Activated T-cell treated with anti-CD3 and anti-CD28 coated beads, Interleukin-2, amount 50 U/mL, for 24 hours (primary cell): Measurements from ENCODE around the gene CELF6.

ENCODE experiments used
- DNase-seq: peaks from one replicate; pipeline ENCODE4 v3.0.0-alpha.2; 2020
- H3K27ac Mint-ChIP-seq: 2 replicates; pipeline ENCODE4 v1.8.0; 2020; ENCODE audit warnings: mild to moderate bottlenecking, mixed read lengths
- H3K27me3 Mint-ChIP-seq: 2 replicates; pipeline ENCODE4 v1.8.0; 2020; ENCODE audit warnings: mixed read lengths
- H3K36me3 Mint-ChIP-seq: 2 replicates; pipeline ENCODE4 v1.8.0; 2020; ENCODE audit warnings: low read depth, mixed read lengths
- H3K4me1 Mint-ChIP-seq: 2 replicates; pipeline ENCODE4 v1.8.0; 2020; ENCODE audit warnings: low read depth, mixed read lengths
- H3K4me3 Mint-ChIP-seq: 2 replicates; pipeline ENCODE4 v1.8.0; 2020; ENCODE audit warnings: mild to moderate bottlenecking, moderate library complexity, mixed read lengths
- H3K9me3 Mint-ChIP-seq: 2 replicates; pipeline ENCODE4 v1.8.0; 2020; ENCODE audit warnings: mixed read lengths

CELF6 gene

GRCh38 chr15:72339777-72340177 is 19.8 kb upstream of the CELF6 start:
- no peak overlapping the region for H3K4me3 Mint-ChIP-seq
- peaks cover 53% of the 10 kb centered on the region for H3K36me3 Mint-ChIP-seq
- H3K27me3 Mint-ChIP-seq: no peaks in the 10 kb centered on the region
- no peaks in the 10 kb centered on the region for H3K4me1 Mint-ChIP-seq
- H3K9me3 Mint-ChIP-seq: no peaks in the 10 kb centered on the region
- DNase-seq: no peak
- H3K27ac Mint-ChIP-seq: no peak overlapping the region

- H3K27me3 Mint-ChIP-seq: no peaks in the 10 kb centered on the region
- no peaks in the 10 kb centered on the region for H3K9me3 Mint-ChIP-seq
- H3K4me3 Mint-ChIP-seq: no peak overlapping the region
- no peaks in the 10 kb centered on the region for H3K4me1 Mint-ChIP-seq
- peaks cover 50% of the 10 kb centered on the region for H3K36me3 Mint-ChIP-seq
- DNase-seq: no peak
- H3K27ac Mint-ChIP-seq: no peak overlapping the region
These were observed 18.8 kb upstream of the CELF6 start for GRCh38 chr15:72338617-72339321.

GRCh38 chr15:72338148-72338547 is 18.2 kb upstream of the CELF6 start:
- DNase-seq: no peak
- no peaks in the 10 kb centered on the region for H3K4me1 Mint-ChIP-seq
- H3K36me3 Mint-ChIP-seq: peaks cover 45% of the 10 kb centered on the region
- H3K4me3 Mint-ChIP-seq: no peak overlapping the region
- H3K9me3 Mint-ChIP-seq: no peaks in the 10 kb centered on the region
- no peaks in the 10 kb centered on the region for H3K27me3 Mint-ChIP-seq
- no peak overlapping the region for H3K27ac Mint-ChIP-seq

GRCh38 chr15:72334842-72335241 is 14.9 kb upstream of the CELF6 start:
- H3K4me1 Mint-ChIP-seq: no peaks in the 10 kb centered on the region
- peaks cover 32% of the 10 kb centered on the region for H3K36me3 Mint-ChIP-seq
- no peaks in the 10 kb centered on the region for H3K9me3 Mint-ChIP-seq
- no peak for DNase-seq
- H3K27ac Mint-ChIP-seq: no peak overlapping the region
- H3K4me3 Mint-ChIP-seq: no peak overlapping the region
- H3K27me3 Mint-ChIP-seq: no peaks in the 10 kb centered on the region

- DNase-seq: no peak
- H3K4me1 Mint-ChIP-seq: no peaks in the 10 kb centered on the region
- H3K27ac Mint-ChIP-seq: no peak overlapping the region
- H3K27me3 Mint-ChIP-seq: no peaks in the 10 kb centered on the region
- H3K36me3 Mint-ChIP-seq: peaks cover 34% of the 10 kb centered on the region
- H3K9me3 Mint-ChIP-seq: no peaks in the 10 kb centered on the region
- no peak overlapping the region for H3K4me3 Mint-ChIP-seq
These were observed 11.1 kb upstream of the CELF6 start for GRCh38 chr15:72331021-72331420.

- DNase-seq: no peak
- H3K9me3 Mint-ChIP-seq: peaks cover 3% of the 10 kb centered on the region
- no peak overlapping the region for H3K4me3 Mint-ChIP-seq
- peaks cover 6% of the 10 kb centered on the region for H3K27me3 Mint-ChIP-seq
- no peak overlapping the region for H3K27ac Mint-ChIP-seq
- H3K4me1 Mint-ChIP-seq: peaks cover 15% of the 10 kb centered on the region
- peaks cover 20% of the 10 kb centered on the region for H3K36me3 Mint-ChIP-seq
These were observed 3.8 kb upstream of the CELF6 start for GRCh38 chr15:72323752-72324151.

GRCh38 chr15:72319360-72319984 is 485 bp downstream of the CELF6 start:
- Mint-ChIP-seq H3K4me3 (peak overlapping the region; percentile 55), H3K9me3 (peaks cover 2% of the 10 kb centered on the region), H3K27me3 (peaks cover 8% of the 10 kb centered on the region), H3K4me1 (peaks cover 21% of the 10 kb centered on the region), H3K27ac (no peak overlapping the region), H3K36me3 (peaks cover 3% of the 10 kb centered on the region)
- DNase-seq: peak; percentile 63

- no peak overlapping the region for H3K27ac Mint-ChIP-seq
- H3K4me3 Mint-ChIP-seq: peak overlapping the region; percentile 55
- no peak for DNase-seq
- H3K4me1 Mint-ChIP-seq: peaks cover 21% of the 10 kb centered on the region
- H3K27me3 Mint-ChIP-seq: peaks cover 8% of the 10 kb centered on the region
- no peaks in the 10 kb centered on the region for H3K9me3 Mint-ChIP-seq
- H3K36me3 Mint-ChIP-seq: no peaks in the 10 kb centered on the region
These were observed 1.5 kb downstream of the CELF6 start for GRCh38 chr15:72318408-72318942.

- H3K9me3 Mint-ChIP-seq: no peaks in the 10 kb centered on the region
- DNase-seq: no peak
- no peaks in the 10 kb centered on the region for H3K36me3 Mint-ChIP-seq
- peaks cover 8% of the 10 kb centered on the region for H3K27me3 Mint-ChIP-seq
- no peak overlapping the region for H3K4me3 Mint-ChIP-seq
- no peak overlapping the region for H3K27ac Mint-ChIP-seq
- peaks cover 19% of the 10 kb centered on the region for H3K4me1 Mint-ChIP-seq
These were observed 4.1 kb downstream of the CELF6 start for GRCh38 chr15:72315706-72316370.

- Mint-ChIP-seq H3K27me3 (peaks cover 4% of the 10 kb centered on the region), H3K27ac (no peak overlapping the region), H3K36me3 (no peaks in the 10 kb centered on the region), H3K4me1 (peaks cover 7% of the 10 kb centered on the region), H3K9me3 (no peaks in the 10 kb centered on the region), H3K4me3 (no peak overlapping the region)
- DNase-seq: no peak
These were observed 6.1 kb downstream of the CELF6 start for GRCh38 chr15:72313881-72314280.

- no peaks in the 10 kb centered on the region for H3K36me3 Mint-ChIP-seq
- H3K4me3 Mint-ChIP-seq: no peak overlapping the region
- no peak for DNase-seq
- H3K9me3 Mint-ChIP-seq: no peaks in the 10 kb centered on the region
- H3K27ac Mint-ChIP-seq: no peak overlapping the region
- H3K27me3 Mint-ChIP-seq: no peaks in the 10 kb centered on the region
- H3K4me1 Mint-ChIP-seq: peaks cover 3% of the 10 kb centered on the region
These were observed 6.5 kb downstream of the CELF6 start for GRCh38 chr15:72313448-72313840.

- DNase-seq: peak; percentile 68
- Mint-ChIP-seq H3K27ac (no peak overlapping the region), H3K27me3 (no peaks in the 10 kb centered on the region), H3K4me1 (peaks cover 3% of the 10 kb centered on the region), H3K36me3 (no peaks in the 10 kb centered on the region), H3K4me3 (no peak overlapping the region), H3K9me3 (no peaks in the 10 kb centered on the region)
These were observed 7.1 kb downstream of the CELF6 start for GRCh38 chr15:72312605-72313447.

- H3K27ac Mint-ChIP-seq: no peak overlapping the region
- no peak for DNase-seq
- H3K9me3 Mint-ChIP-seq: no peaks in the 10 kb centered on the region
- no peak overlapping the region for H3K4me3 Mint-ChIP-seq
- H3K36me3 Mint-ChIP-seq: no peaks in the 10 kb centered on the region
- peaks cover 11% of the 10 kb centered on the region for H3K4me1 Mint-ChIP-seq
- no peaks in the 10 kb centered on the region for H3K27me3 Mint-ChIP-seq
These were observed 12.9 kb downstream of the CELF6 start for GRCh38 chr15:72307026-72307425.

GRCh38 chr15:72306211-72306785 is 13.7 kb downstream of the CELF6 start:
- DNase-seq: no peak
- Mint-ChIP-seq H3K9me3 (no peaks in the 10 kb centered on the region), H3K4me1 (peaks cover 11% of the 10 kb centered on the region), H3K36me3 (no peaks in the 10 kb centered on the region), H3K27me3 (no peaks in the 10 kb centered on the region), H3K4me3 (no peak overlapping the region), H3K27ac (no peak overlapping the region)
